CD4-positive, alpha-beta T cell (primary cell): ENCODE results near the gene MSI2. TPM values are rescaled to one million over a fixed set of nuclear protein-coding genes. Genes with fewer than 3 reads are reported as not detected.

ENCODE experiments used
- ATAC-seq: fragments of 200-7000 bp; cut with Tn5 transposase; one replicate; pipeline ENCODE4 v1.10.0; 2022; ENCODE audit warnings: mild to moderate bottlenecking; ENCODE audit not compliant: poor library complexity
- CTCF ChIA-PET: fragments of 350-600 bp; sonication (Branson Sonifier 250); formaldehyde crosslinking; loops from one replicate; lab custom pipeline; 2021; ENCODE audit warnings: antibody characterized with exemption, inconsistent platforms; lab: Charles Lee
- POLR2A ChIA-PET: fragments of 350-600 bp; sonication (Branson Sonifier 250); formaldehyde crosslinking; loops from one replicate; lab custom pipeline; 2021; ENCODE audit warnings: antibody characterized with exemption, inconsistent platforms; lab: Charles Lee
- DNase-seq, 14 experiments: peaks; one replicate each; pipeline ENCODE4 v3.0.0-alpha.2; 2013 to 2020; ENCODE audit warnings: mixed read lengths in 2 of 14
- H3K27ac ChIP-seq, 2 donors: one replicate each; pipeline versions ENCODE4 v1.5.1 to v1.7.0; 2013; ENCODE audit warnings: low read length in 2 of 2, low read depth in 1 of 2, mild to moderate bottlenecking in 1 of 2
- H3K27me3 ChIP-seq, 2 experiments: 1 replicate in 1 of 2; 2 replicates in 1 of 2; pipeline versions ENCODE4 v1.6.1 to v1.7.0; 2013; ENCODE audit warnings: low read length in 2 of 2, control low read depth in 1 of 2, mild to moderate bottlenecking in 1 of 2, moderate library complexity in 1 of 2; ENCODE audit not compliant: insufficient read depth in 2 of 2, control insufficient read depth in 1 of 2
- H3K36me3 ChIP-seq: one replicate; pipeline ENCODE4 v1.6.1; 2013; ENCODE audit warnings: low read length, control low read depth; ENCODE audit not compliant: insufficient read depth
- H3K4me1 ChIP-seq: one replicate; pipeline ENCODE4 v1.6.1; 2013; ENCODE audit warnings: low read length, control low read depth; ENCODE audit not compliant: insufficient read depth
- H3K4me3 ChIP-seq: one replicate; pipeline ENCODE4 v1.5.1; 2013; ENCODE audit warnings: mild to moderate bottlenecking, low read length, moderate library complexity
- H3K9me3 ChIP-seq, 2 experiments: 1 replicate in 1 of 2; 2 replicates in 1 of 2; pipeline versions ENCODE4 v1.6.1 to v1.7.0; 2013; ENCODE audit warnings: low read length in 2 of 2, mild to moderate bottlenecking in 2 of 2, control low read depth in 1 of 2, moderate library complexity in 1 of 2; ENCODE audit not compliant: control insufficient read depth in 1 of 2, insufficient read depth in 1 of 2
- H3K27ac Mint-ChIP-seq: one replicate; pipeline ENCODE4 v1.8.0; 2020; ENCODE audit warnings: mixed read lengths
- H3K27me3 Mint-ChIP-seq: one replicate; pipeline ENCODE4 v1.8.0; 2021; ENCODE audit warnings: mixed read lengths
- H3K36me3 Mint-ChIP-seq: one replicate; pipeline ENCODE4 v1.8.0; 2021; ENCODE audit warnings: low read depth, mixed read lengths
- H3K4me1 Mint-ChIP-seq: one replicate; pipeline ENCODE4 v1.8.0; 2021; ENCODE audit warnings: low read depth, mixed read lengths
- H3K4me3 Mint-ChIP-seq: one replicate; pipeline ENCODE4 v1.8.0; 2020; ENCODE audit warnings: mild to moderate bottlenecking, mixed read lengths
- H3K9me3 Mint-ChIP-seq: one replicate; pipeline ENCODE4 v1.8.0; 2020; ENCODE audit warnings: mixed read lengths
- intact Hi-C, 2 experiments: fragments of 100-400 bp; cut with DNase I in 1 of 2; cut with micrococcal nuclease in 1 of 2; formaldehyde crosslinking; loops; one replicate each; pipeline versions ENCODE4 v1.15.1 to v1.9.0; 2023 to 2025; cut with DNase I, micrococcal nuclease
- total RNA-seq, 174 experiments: library from RNA in 2 of 174; stranded (reverse) in 2 of 174; gene quantifications; one replicate each; pipeline ENCODE4 v1.2.3 and lab custom pipeline; 2021 to 2026
- TF ChIP-seq, protein P1 (sequence below): fragments of 200-600 bp; IDR thresholded peaks from one replicate; pipeline ENCODE4 v1.8.0; 2022; ENCODE audit warnings: antibody characterized with exemption, mild to moderate bottlenecking

Gene MSI2
- total RNA-seq, 2 experiments from 2014 or later, result 129 to 132 TPM

- Mint-ChIP-seq H3K36me3 (peaks cover 41% of the 10 kb centered on the region), H3K27ac (no peak overlapping the region), H3K4me1 (peaks cover 10% of the 10 kb centered on the region), H3K9me3 (peaks cover 2% of the 10 kb centered on the region), H3K27me3 (no peaks in the 10 kb centered on the region), H3K4me3 (no peak overlapping the region)
- no peak overlapping the region for H3K4me3 ChIP-seq
- CTCF ChIA-PET, result interaction anchor here (0.7 kb wide), 1 partner anchor 1579 kb away, joined by 3 read pairs; no protein-coding TSS in a partner anchor
- H3K4me1 ChIP-seq, result peaks cover 24% of the 10 kb centered on the region
- ATAC-seq (no peak), DNase-seq (no peak)
- H3K27me3 ChIP-seq, result no peaks in the 10 kb centered on the region
- TF ChIP-seq, protein P1, sequence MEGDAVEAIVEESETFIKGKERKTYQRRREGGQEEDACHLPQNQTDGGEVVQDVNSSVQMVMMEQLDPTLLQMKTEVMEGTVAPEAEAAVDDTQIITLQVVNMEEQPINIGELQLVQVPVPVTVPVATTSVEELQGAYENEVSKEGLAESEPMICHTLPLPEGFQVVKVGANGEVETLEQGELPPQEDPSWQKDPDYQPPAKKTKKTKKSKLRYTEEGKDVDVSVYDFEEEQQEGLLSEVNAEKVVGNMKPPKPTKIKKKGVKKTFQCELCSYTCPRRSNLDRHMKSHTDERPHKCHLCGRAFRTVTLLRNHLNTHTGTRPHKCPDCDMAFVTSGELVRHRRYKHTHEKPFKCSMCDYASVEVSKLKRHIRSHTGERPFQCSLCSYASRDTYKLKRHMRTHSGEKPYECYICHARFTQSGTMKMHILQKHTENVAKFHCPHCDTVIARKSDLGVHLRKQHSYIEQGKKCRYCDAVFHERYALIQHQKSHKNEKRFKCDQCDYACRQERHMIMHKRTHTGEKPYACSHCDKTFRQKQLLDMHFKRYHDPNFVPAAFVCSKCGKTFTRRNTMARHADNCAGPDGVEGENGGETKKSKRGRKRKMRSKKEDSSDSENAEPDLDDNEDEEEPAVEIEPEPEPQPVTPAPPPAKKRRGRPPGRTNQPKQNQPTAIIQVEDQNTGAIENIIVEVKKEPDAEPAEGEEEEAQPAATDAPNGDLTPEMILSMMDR, result no peak
- H3K36me3 ChIP-seq, result peaks cover 15% of the 10 kb centered on the region
- POLR2A ChIA-PET, result no interaction called here
- no peak overlapping the region for H3K27ac ChIP-seq
- H3K9me3 ChIP-seq, result no peaks in the 10 kb centered on the region
- intact Hi-C loops, result no loop called here
Observed at GRCh38 chr17:57614742-57615141, 358.4 kb downstream of the MSI2 start.

DNA sequence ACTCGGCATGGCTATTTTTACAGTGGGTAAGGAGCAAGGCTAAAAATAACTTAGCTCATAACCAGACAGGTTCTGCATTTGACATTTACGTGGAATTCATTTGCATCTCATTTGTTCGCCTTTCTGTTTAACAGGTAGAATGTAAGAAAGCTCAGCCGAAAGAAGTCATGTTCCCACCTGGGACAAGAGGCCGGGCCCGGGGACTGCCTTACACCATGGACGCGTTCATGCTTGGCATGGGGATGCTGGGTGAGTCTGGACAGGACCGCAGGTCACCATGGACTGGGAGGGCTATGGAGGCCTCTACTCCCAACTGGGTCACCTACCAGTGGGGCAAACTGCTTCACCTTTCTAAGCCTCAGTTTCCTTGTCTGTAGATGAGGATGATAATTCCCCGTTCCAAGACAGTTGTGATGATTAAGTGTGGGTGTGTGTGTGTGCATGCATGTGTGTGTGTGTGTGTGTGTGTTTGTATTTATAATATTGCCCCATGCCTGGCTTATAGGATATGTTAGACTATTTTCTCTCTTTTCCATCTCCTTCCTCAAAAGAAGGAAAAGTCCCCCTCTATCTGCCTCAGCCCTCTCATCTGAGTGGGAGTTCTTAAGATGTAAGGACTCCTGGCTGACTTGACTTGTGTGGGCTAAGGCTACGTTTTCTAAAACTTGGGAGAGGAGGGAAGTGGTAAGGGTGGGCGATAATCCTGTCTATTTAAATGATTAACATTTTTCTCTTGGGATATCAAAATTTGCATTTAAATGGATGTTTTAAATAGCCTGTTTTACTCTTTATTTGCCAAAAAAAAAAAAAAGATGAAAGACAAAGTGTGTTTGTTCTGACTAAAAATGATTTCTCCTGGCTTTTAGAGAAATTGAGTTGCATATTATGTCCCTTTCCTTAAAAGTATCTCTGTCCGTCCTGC, 359.8 kb downstream of the MSI2 start:
- peaks cover 2% of the 10 kb centered on the region for H3K9me3 Mint-ChIP-seq
- H3K9me3 ChIP-seq, result no peaks in the 10 kb centered on the region
- peaks cover 10% of the 10 kb centered on the region for H3K4me1 Mint-ChIP-seq

GRCh38 chr17:57617218-57617617, 360.9 kb downstream of the MSI2 start:
- DNase-seq, result no peak
- H3K4me3 ChIP-seq, result no peak overlapping the region
- no peaks in the 10 kb centered on the region for H3K9me3 ChIP-seq
- Mint-ChIP-seq H3K36me3 (peaks cover 43% of the 10 kb centered on the region), H3K27ac (no peak overlapping the region), H3K9me3 (peaks cover 2% of the 10 kb centered on the region), H3K4me3 (no peak overlapping the region), H3K27me3 (no peaks in the 10 kb centered on the region), H3K4me1 (peaks cover 10% of the 10 kb centered on the region)
- no peaks in the 10 kb centered on the region for H3K27me3 ChIP-seq
- ChIA-PET CTCF (no interaction called here), POLR2A (no interaction called here)
- intact Hi-C loops, result no loop called here
- TF ChIP-seq, protein P1, result no peak
- ATAC-seq, result no peak
- no peak overlapping the region for H3K27ac ChIP-seq
- H3K4me1 ChIP-seq, result peaks cover 12% of the 10 kb centered on the region
- peaks cover 15% of the 10 kb centered on the region for H3K36me3 ChIP-seq

More for the DNA sequence above, 359.8 kb downstream of the MSI2 start:
- Mint-ChIP-seq H3K4me3 (no peak overlapping the region), H3K27me3 (no peaks in the 10 kb centered on the region), H3K27ac (no peak overlapping the region), H3K36me3 (peaks cover 43% of the 10 kb centered on the region)
- POLR2A ChIA-PET, result no interaction called here
- Histone ChIP-seq H3K36me3 (peaks cover 15% of the 10 kb centered on the region), H3K27ac (no peak overlapping the region), H3K27me3 (no peaks in the 10 kb centered on the region), H3K4me1 (peaks cover 23% of the 10 kb centered on the region), H3K4me3 (no peak overlapping the region)
- ATAC-seq, result no peak
- intact Hi-C loops, result no loop called here
- TF ChIP-seq, protein P1, result no peak
- CTCF ChIA-PET, result no interaction called here
- DNase-seq, result no peak
